GM19397 (cell line): ENCODE results near the gene SLC12A5.

Source experiments
- ATAC-seq: cut with Tn5 transposase; IDR thresholded peaks from one replicate; pipeline ENCODE4 v1.9.1; 2021; ENCODE audit warnings: mild to moderate bottlenecking, moderate library complexity; ENCODE audit not compliant: unreplicated experiment

Gene SLC12A5

DNA sequence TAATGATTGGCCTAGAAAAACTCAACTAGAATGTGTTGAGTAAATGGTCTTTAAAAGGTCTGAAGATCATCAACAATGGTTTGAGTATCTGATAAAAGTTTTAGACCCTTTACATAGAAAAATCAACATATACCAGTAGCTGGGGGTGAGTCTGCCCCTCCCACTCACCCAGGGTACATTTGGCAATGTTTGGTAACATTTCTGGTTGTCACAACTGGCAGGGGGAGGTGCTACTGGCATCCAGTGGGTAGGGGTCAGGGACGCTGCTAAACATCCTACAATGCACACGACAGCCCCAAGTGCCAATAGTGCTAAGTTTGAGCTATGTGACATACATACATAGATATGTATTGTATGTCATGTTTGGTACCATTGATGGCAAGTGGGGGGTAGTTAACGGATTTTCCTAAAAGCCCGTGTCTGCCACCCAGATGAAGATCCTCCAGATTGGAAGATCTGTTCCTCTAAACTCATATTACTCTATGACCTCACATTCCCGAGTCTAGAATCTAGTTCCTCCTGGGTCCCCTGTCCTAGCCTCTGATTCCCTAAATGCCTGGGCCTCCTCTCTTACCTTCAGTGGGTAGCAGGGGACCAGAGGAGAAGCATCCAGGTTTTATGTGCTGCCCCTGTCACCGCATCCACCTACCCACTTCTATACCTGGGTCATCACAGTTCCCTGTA, 22.9 kb upstream of the SLC12A5 start:
- no peak for ATAC-seq

DNA sequence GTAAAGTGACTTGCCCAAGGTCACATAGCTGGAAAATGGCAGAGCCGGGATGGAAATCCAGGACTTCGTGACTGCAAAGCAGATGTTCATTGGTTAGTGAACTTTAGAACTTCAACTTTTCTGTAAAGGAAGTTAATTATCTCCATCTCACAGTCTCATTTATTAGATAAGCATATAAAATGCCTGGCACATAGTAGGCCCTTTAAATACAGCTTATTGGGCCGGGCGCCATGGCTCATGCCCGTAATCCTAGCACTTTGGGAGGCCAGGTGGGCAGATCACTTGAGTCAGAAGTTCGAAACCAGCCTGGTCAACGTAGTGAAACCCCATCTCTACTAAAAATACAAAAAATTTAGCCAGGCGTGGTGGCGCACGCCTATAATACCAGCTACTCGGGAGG, 22.1 kb upstream of the SLC12A5 start:
- ATAC-seq, result no peak

DNA sequence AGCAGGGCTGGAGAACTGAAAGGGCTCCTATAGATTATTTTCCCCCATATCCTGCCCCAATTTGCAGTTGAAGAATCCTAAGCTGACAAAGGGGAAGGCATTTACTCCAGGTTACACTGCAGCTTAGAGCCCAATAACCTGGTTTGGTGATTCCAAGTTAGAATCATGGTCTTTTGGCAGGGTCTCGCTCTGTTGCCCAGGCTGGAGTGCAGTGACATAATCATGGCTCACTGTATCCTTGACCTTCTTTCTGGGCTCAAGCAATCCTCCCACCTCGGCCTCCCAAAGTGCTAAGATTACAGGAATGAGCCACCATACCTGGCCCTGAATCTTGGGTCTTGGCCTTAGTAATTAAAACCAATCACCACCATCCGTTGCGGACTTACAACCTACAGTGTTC, 21.3 kb upstream of the SLC12A5 start:
- ATAC-seq, result no peak

DNA sequence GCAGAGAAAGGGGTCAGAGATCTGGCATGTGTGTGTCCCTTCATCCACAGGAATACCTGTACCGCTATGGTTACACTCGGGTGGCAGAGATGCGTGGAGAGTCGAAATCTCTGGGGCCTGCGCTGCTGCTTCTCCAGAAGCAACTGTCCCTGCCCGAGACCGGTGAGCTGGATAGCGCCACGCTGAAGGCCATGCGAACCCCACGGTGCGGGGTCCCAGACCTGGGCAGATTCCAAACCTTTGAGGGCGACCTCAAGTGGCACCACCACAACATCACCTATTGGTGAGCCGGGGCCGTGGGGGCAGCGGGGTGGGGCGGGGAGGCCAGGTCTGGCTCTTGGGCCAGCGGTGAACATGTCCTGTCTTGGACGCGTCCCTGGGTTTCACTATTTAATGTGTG, 19.2 kb upstream of the SLC12A5 start:
- no peak for ATAC-seq

DNA sequence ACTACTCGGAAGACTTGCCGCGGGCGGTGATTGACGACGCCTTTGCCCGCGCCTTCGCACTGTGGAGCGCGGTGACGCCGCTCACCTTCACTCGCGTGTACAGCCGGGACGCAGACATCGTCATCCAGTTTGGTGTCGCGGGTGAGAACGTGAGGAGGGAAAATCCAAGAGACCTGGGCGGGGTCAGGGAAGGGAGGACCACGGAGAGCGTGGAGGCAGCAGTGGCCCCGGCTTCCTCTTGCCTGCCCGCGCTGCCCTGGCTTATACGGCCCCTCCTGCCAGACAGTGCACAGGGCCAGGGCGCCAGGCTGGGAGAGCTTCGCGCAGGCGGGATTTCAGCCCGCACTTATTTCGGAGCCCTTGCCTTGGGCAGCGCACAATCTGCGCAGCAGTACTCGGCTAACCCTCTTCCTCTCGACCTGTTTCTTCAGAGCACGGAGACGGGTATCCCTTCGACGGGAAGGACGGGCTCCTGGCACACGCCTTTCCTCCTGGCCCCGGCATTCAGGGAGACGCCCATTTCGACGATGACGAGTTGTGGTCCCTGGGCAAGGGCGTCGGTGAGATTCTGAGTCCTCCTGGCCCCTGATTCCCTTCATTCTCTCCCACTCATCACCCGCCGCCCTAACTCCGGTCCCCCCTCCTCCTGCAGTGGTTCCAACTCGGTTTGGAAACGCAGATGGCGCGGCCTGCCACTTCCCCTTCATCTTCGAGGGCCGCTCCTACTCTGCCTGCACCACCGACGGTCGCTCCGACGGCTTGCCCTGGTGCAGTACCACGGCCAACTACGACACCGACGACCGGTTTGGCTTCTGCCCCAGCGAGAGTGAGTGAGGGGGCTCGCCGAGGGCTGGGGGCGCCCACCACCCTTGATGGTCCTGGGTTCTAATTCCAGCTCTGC, 18.3 kb upstream of the SLC12A5 start:
- no peak for ATAC-seq

DNA sequence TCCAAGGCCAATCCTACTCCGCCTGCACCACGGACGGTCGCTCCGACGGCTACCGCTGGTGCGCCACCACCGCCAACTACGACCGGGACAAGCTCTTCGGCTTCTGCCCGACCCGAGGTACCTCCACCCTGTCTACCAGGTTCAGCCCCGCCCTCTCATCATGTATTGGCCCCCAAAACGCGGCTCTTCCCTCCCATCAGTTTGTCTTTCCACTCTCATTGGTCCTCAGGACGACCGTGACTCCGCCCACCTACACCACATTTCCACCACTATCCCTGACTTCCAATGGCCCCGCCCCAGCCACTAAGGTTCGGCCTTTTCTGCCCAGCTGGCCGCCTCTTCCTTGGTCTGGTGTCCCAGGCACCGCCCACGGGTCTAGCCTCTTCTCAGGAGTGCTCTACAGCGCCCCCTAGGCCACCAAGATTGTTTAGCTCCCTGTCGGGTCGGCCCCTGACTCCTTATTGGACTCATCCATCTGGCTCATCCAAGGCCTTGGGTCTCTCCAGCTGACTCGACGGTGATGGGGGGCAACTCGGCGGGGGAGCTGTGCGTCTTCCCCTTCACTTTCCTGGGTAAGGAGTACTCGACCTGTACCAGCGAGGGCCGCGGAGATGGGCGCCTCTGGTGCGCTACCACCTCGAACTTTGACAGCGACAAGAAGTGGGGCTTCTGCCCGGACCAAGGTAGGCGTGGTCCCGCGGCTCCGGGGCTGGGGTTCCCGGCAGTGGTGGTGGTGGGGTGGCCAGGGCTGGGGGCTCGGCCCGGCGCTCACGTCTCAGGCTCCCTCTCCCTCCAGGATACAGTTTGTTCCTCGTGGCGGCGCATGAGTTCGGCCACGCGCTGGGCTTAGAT, 17.2 kb upstream of the SLC12A5 start:
- no peak for ATAC-seq

DNA sequence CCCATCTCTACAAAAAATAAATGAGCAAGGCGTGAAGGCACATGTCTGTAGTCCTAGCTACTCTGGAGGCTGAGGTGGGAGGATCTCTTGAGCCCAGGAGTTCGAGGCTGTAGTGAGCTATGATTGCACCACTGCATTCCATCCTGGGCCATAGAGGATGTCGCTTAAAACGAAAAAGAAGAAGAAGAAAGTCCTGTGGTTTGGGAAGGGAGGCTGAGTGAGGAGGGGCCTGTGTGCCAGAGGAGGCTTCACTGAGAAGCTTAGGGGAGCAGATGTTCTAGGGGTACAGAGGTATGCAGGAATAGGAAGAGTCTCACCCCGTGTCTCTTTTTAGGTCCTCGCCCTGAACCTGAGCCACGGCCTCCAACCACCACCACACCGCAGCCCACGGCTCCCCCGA, 16.1 kb upstream of the SLC12A5 start:
- ATAC-seq, result no peak

DNA sequence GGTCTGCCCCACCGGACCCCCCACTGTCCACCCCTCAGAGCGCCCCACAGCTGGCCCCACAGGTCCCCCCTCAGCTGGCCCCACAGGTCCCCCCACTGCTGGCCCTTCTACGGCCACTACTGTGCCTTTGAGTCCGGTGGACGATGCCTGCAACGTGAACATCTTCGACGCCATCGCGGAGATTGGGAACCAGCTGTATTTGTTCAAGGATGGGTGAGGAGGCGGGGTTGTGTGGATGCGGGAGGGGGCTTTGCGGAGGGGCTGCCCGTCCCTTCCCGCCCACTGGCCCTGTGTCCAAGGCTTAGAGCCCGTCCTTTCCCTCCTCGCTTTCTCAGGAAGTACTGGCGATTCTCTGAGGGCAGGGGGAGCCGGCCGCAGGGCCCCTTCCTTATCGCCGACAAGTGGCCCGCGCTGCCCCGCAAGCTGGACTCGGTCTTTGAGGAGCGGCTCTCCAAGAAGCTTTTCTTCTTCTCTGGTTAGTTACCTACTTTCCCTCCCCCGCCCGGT, 15.6 kb upstream of the SLC12A5 start:
- ATAC-seq, result no peak

DNA sequence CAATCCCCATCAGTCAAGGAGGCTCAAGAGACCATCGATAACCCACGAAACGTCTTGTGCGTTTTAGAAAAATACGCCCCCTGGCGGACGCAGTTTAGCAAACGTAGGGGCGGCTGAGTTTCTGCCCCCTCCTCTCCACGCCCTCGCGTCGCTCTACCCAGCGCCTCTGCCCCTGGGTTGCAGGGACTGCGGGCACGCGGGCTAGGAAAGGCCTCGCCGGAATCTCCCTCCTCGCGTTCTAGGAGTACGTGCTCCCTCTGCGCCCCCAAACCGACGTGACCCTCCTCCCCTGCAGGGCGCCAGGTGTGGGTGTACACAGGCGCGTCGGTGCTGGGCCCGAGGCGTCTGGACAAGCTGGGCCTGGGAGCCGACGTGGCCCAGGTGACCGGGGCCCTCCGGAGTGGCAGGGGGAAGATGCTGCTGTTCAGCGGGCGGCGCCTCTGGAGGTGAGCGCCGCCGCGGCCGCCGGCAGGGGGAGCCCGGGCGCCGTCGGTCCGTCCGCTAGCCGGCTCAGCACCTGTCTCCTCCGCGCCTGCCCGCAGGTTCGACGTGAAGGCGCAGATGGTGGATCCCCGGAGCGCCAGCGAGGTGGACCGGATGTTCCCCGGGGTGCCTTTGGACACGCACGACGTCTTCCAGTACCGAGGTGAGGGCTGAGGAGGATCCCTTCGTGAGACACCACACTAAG, 15.0 kb upstream of the SLC12A5 start:
- ATAC-seq, result peak; percentile 65

DNA sequence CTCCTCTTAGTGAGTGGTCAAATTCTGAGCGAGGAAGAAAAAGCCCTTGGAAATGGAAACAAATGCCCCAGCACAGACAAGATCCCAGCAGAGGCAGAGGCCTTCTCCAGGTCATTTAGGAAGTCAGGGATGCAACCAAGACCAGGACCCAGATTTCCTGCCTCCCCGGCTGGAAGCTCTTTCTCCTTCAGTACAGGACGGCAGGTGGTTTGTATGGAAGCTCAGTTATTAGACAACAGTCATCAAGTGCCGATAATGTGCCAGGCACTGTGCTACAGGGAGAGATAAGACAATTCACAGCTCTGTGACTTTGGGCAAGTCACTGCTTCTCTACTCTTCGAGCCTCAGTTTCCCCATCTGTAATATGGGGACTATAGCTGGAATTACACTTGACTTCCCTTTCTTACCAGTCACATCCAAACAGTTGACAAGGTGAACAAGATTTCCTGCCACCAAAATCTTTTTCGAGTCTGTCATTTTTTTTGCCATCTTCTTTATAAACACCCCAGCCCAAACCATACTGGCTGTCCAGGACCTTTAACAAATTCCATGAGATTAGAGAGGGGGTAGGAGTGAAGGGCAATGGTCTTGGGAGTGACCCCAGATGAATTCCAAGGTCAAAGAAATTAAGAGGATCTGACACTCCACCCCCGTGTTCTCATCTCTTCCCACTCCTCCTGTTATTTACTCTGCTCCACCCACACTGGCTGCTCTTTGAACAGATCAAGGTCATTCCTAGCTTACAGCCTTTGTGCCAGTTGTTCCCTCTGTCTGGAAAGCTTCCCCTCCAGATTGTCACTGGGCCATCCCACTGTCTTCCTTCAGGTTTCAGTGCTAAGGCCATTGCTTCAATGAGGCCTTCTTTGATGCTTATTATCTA, 14.3 kb upstream of the SLC12A5 start:
- ATAC-seq, result no peak

DNA sequence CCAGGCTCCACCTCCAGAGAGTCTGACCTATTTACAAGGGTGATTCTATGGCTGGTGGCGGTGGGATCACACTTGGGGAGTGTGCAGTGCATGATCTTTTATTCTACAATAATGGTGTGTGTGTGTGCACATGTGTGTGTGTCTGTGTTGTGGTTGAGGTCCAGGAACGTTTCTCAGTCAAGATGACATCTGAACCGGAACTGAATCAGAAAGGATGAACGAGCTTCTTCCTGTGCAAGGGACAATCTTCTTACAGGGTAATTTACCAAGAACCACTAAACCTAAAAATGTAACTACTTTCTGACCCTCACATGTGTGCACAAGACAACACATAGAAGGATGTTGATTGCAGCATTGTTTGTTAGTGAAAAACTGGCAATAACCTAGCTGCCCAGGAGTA, 11.7 kb upstream of the SLC12A5 start:
- ATAC-seq, result no peak

DNA sequence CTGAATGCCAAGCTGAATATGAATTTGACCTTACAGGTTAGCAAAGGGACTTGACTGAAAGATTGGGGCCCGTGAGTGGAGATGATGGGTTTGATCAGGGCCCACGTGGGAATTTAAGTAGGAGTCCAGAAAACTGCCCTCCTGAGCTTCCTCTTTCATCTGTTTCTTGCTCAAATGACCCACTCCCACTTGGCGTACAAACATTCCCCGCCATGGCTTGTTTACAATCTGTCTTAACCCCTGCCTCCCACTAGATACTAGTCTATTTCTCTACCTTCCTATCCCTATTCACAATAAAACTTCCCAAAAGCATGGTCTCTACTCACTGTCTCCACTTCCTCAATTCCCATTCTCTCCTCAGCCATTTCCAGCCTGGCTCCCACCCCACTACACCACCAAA, 10.9 kb upstream of the SLC12A5 start:
- ATAC-seq, result no peak

DNA sequence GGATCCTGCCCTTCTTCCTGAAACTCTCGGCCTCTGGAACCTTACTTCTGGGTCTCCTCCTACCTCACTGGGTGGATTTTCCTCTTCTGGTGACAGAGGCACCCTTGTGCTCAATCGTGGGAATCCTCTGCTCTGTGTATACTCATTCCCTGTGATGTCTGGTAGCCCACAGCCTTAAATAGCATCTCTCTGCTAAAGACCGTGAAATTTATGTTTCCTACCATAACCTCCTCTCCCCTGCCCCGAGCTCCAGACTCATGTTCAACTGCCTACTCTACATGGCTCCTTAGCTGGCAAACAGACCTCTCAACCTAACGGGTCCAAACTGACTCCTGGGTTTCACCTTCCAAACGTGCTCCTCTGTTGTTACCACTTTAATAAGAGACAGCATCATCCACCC, 10.4 kb upstream of the SLC12A5 start:
- ATAC-seq, result no peak

DNA sequence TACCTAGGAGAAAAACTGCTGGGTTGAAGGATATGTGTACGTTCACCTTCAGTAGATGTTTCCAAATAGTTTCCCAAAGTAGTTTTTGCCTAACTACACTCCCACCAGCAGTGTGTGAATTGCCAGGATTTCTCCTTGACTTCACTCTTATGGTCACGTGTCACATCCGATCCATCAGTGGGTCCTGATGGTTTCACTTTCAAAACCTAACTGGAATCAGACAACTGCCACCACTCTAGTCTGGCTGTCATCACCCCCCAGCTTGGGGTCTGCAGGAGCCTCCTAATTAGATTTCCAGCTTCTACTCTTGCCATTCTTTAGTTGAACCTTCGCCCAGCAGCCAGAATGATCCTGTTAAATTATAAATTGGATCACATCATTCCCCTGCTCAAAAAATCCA, 8.5 kb upstream of the SLC12A5 start:
- ATAC-seq, result no peak

DNA sequence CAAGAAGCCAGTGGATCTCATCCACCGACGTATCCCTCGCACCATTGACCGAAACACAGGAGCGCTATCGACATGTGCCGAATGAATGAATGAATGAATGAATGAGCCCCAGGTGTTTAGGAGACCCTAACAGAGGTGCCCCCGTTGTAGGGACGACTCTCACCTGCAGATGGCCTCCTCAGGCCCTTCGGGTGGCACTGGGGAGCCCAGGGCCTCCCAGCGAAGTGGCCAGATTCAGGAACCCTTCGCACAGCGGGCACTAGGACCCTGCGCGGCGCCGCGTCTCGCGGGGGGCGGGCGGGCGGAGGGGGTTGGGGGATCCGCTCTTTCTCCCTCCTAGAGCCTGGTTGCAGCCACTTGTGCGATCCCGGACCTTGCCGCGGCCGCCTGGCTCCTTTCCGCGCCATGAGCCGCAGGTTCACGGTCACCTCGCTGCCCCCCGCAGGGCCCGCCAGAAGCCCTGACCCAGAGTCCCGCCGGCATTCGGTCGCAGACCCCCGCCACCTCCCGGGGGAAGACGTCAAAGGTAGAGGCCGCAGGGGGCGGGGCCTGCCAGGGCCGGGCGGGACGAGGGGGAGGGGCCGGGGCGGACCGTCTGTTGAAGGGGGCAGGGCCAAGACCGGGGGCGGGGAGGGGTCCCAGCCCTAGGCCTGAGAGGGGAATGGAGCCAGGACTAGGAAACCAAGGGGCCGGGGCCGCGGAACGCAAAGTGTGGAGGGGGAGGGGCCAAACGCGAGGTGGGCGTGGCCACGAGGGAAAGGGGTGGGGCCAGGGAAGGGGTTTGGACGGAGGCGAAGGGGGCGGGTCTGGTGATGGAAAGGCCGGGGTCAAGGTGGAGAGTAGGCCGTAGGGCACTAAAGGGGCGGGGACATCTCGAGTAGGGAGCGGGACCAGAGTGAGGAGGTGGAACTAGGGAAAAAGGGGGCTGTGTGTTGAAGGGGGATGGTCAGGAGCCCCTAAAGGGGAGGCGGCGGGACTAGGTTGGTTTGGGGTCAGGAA, 7.4 kb upstream of the SLC12A5 start:
- no peak for ATAC-seq

DNA sequence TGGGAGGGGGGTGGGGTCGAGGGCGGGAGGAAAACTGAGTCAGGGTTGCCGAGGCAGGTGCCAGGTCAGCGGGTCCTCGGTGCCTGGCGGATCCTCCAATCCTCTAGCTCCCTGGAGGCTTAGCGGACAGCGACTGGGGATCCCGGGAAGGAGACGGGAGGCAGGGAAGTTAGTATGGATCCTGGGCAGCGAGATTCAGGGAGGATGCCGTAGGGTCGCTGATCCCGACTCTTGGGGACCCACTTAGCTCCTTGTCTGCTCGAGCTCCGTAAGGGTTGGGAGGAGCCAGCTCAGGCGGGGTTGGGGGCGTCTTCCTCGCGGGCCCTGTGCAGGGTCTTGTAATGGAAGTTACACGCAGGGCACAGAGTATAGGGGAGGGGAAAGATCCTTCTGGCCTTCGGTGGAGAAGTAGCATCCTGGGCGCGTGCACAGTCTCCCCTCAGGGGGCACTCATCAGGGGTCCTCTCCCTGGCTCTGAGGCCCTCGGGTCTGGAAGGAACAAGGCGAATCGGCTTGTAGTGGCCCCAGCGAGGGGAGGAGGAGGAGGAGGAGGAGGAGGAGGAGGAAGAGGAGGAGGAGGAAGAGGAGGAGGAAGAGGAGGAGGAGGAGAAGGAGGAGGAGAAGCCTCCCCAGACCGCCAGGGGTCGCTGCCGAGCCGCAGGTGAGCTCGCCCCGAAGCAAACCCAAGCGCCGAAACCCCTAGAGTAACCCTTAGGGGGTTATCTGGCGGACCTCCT, 6.4 kb upstream of the SLC12A5 start:
- no peak for ATAC-seq

DNA sequence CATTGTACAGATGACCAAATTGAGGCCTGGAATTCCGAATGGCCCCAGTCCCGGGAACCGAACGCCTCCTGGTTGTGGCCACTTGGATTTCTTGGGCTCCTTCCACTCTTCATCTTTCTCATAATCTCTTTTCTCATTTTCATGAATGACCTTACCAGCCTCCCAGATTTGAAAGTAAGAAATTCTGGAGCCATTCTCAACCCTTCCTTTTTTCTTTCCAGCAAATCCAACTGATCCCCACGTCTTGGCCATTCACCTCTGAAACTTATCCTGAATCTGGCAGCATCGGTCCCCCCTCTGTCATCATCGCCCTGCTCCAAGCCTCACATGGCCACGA, 5.9 kb upstream of the SLC12A5 start:
- ATAC-seq, result no peak

DNA sequence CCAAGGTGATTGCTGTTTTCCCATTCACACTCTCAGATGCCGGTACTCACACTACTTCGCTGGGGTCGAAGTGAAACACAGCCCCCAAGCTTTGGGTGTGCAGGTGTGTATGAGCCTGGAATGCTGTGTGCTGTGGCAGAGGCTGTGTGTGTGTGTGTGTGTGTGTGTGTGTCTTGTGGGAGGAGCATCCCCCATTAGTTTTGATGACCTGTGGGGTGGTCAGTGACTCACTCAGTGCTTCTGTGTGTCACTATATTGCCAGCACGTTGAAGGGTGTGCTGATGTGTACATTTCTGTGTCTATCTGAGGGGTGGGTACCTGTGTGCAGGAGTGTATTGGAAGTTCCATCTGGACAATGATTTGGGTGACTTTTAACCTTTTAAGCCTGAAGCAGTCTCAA, 5.0 kb upstream of the SLC12A5 start:
- no peak for ATAC-seq
